Astrocyte (in vitro differentiated cells and primary cell): ENCODE data around the gene DNAJC15. TPM values are rescaled to one million over a fixed set of nuclear protein-coding genes. Genes with fewer than 3 reads are reported as not detected.

ENCODE experiments used
- DNase-seq: peaks from one replicate; pipeline ENCODE4 v3.0.0-alpha.2; 2010; ENCODE audit warnings: low read depth
- FAIRE-seq: peaks from 2 replicates; lab custom pipeline; 2011; peaks lifted over from hg19 to GRCh38; lab: Jason Lieb, UNC
- H2AFZ ChIP-seq: 2 replicates; pipeline ENCODE4 v1.6.0; 2012; ENCODE audit warnings: low read depth, low read length, inconsistent platforms
- H3K27ac ChIP-seq: 2 replicates; pipeline ENCODE4 v1.5.1; 2011; ENCODE audit warnings: low read depth, low read length, inconsistent platforms
- H3K27me3 ChIP-seq: 2 replicates; pipeline ENCODE4 v1.6.0; 2011; ENCODE audit warnings: low read length, inconsistent platforms; ENCODE audit not compliant: insufficient read depth
- H3K36me3 ChIP-seq: 2 replicates; pipeline ENCODE4 v1.5.1; 2011; ENCODE audit warnings: low read length, inconsistent platforms; ENCODE audit not compliant: insufficient read depth
- H3K4me1 ChIP-seq: 2 replicates; pipeline ENCODE4 v1.5.1; 2011; ENCODE audit warnings: low read length, inconsistent platforms; ENCODE audit not compliant: insufficient read depth
- H3K4me2 ChIP-seq: 2 replicates; pipeline ENCODE4 v1.6.0; 2012; ENCODE audit warnings: low read length, inconsistent platforms
- H3K4me3 ChIP-seq: 2 replicates; pipeline ENCODE4 v1.5.1; 2011; ENCODE audit warnings: low read depth, mild to moderate bottlenecking, low read length, inconsistent platforms; ENCODE audit not compliant: insufficient read depth
- H3K79me2 ChIP-seq: 2 replicates; pipeline ENCODE4 v1.6.0; 2012; ENCODE audit warnings: mild to moderate bottlenecking, low read length, inconsistent platforms; ENCODE audit not compliant: insufficient read depth
- H3K9ac ChIP-seq: 2 replicates; pipeline ENCODE4 v1.6.0; 2012; ENCODE audit warnings: mild to moderate bottlenecking, low read length, inconsistent platforms
- H3K9me3 ChIP-seq: 2 replicates; pipeline ENCODE4 v1.5.1; 2012; ENCODE audit warnings: low read depth, mild to moderate bottlenecking, low read length, inconsistent platforms; ENCODE audit not compliant: insufficient read depth
- H4K20me1 ChIP-seq: 2 replicates; pipeline ENCODE4 v1.6.0; 2012; ENCODE audit warnings: low read length, inconsistent platforms; ENCODE audit not compliant: insufficient read depth
- H3K27ac Mint-ChIP-seq: one replicate; pipeline ENCODE4 v1.8.0; 2021; ENCODE audit warnings: mild to moderate bottlenecking, mixed read lengths; ENCODE audit not compliant: unreplicated experiment
- H3K27me3 Mint-ChIP-seq: one replicate; pipeline ENCODE4 v1.8.0; 2021; ENCODE audit warnings: low read depth, mixed read lengths; ENCODE audit not compliant: unreplicated experiment
- H3K36me3 Mint-ChIP-seq: one replicate; pipeline ENCODE4 v1.8.0; 2021; ENCODE audit warnings: low read depth, mixed read lengths; ENCODE audit not compliant: unreplicated experiment
- H3K4me1 Mint-ChIP-seq: one replicate; pipeline ENCODE4 v1.8.0; 2021; ENCODE audit warnings: low read depth, mixed read lengths; ENCODE audit not compliant: unreplicated experiment
- H3K4me3 Mint-ChIP-seq: one replicate; pipeline ENCODE4 v1.8.0; 2021; ENCODE audit warnings: mild to moderate bottlenecking, moderate library complexity, mixed read lengths; ENCODE audit not compliant: unreplicated experiment
- H3K9me3 Mint-ChIP-seq: one replicate; pipeline ENCODE4 v1.8.0; 2021; ENCODE audit warnings: mild to moderate bottlenecking, mixed read lengths; ENCODE audit not compliant: unreplicated experiment
- CTCF ChIP-seq: IDR thresholded peaks from 2 replicates; pipeline ENCODE4 v1.5.1; 2011; ENCODE audit warnings: low read depth, mild to moderate bottlenecking, inconsistent platforms, low read length, moderate library complexity; ENCODE audit not compliant: insufficient read depth
- EZH2 ChIP-seq: IDR thresholded peaks from 2 replicates; pipeline ENCODE4 v1.6.1; 2012; ENCODE audit warnings: mild to moderate bottlenecking, low read length, inconsistent platforms; ENCODE audit not compliant: insufficient read depth
- total RNA-seq: library from RNA; stranded (reverse); gene quantifications from 2 replicates; pipeline ENCODE4 v1.2.1, GENCODE V29; 2021

The DNAJC15 gene
- total RNA-seq, 1 donor from 2014 or later: 13.8 TPM

DNA sequence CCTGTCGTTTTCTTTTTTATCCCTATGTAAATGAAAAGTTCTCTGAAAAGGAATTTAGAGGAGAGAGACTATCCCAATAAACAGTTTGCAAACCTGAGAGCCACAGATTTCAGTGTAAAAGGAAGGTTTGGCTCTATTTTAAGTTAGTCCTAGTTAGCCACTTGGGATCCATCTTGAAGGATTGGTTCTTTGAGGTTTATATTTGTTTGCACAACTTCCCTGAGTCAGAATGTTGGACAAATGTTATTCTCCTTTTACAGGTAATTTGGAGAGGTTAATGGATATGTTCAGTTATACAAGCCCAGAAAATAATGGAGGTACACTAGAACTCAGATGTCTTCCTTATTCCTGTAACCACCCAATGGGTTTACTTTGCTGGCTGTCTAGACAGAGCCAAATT lies 2.6 kb upstream of the DNAJC15 start:
- Histone ChIP-seq H3K79me2 (peaks cover 15% of the 10 kb centered on the region), H4K20me1 (no peaks in the 10 kb centered on the region), H3K4me2 (no peak overlapping the region), H3K27ac (no peak overlapping the region), H3K9me3 (no peaks in the 10 kb centered on the region), H3K9ac (no peak overlapping the region), H3K27me3 (no peaks in the 10 kb centered on the region), H3K4me3 (no peak overlapping the region), H3K36me3 (no peaks in the 10 kb centered on the region), H3K4me1 (peaks cover 6% of the 10 kb centered on the region), H2AFZ (no peak overlapping the region)
- Mint-ChIP-seq H3K27ac (no peak overlapping the region), H3K4me1 (peaks cover 6% of the 10 kb centered on the region), H3K36me3 (no peaks in the 10 kb centered on the region), H3K27me3 (no peaks in the 10 kb centered on the region), H3K9me3 (peaks cover 5% of the 10 kb centered on the region), H3K4me3 (no peak overlapping the region)
- no peak for TF ChIP-seq CTCF
- TF ChIP-seq EZH2: no peak
- FAIRE-seq: no peak
- no peak for DNase-seq

DNA sequence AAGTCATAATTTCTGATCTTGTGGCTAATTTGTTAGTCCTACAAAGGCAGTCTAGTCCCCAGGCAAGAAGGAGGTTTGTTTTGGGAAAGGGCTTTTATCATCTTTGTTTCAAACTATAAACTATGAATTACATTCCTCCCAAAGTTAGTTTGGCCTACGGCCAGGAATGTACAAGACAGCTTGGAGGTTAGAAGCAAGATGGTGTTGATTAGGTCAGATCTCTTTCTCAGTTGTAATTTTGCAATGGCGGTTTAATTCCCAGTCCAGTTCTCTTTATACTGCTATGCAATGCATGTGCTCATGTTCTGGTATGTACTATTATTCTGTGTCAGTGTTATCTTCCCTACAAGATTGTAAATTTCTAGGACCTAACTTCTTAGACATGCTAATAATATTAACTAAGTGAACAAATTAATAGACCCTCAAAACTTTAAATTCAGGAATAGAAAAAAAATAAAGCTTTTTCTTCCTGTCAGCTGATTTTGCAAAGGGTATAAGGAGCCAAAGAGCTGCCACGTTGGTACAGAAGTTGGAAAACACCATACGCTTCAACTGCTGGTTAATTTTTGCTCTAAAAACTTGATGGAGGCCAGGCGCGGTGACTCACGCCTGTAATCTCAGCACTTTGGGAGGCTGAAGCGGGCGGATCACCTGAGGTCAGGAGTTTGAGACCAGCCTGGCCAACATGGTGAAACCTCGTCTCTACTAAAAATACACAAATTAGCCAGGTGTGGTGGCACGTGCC lies 1.3 kb upstream of the DNAJC15 start:
- DNase-seq (no peak), FAIRE-seq (no peak)
- Histone ChIP-seq H3K27ac (no peak overlapping the region), H2AFZ (no peak overlapping the region), H3K9me3 (no peaks in the 10 kb centered on the region), H3K9ac (no peak overlapping the region), H4K20me1 (no peaks in the 10 kb centered on the region), H3K36me3 (no peaks in the 10 kb centered on the region), H3K79me2 (peaks cover 18% of the 10 kb centered on the region), H3K4me1 (peaks cover 6% of the 10 kb centered on the region), H3K4me3 (no peak overlapping the region), H3K4me2 (no peak overlapping the region), H3K27me3 (no peaks in the 10 kb centered on the region)
- Mint-ChIP-seq H3K4me3 (no peak overlapping the region), H3K4me1 (peaks cover 7% of the 10 kb centered on the region), H3K27ac (no peak overlapping the region), H3K9me3 (peaks cover 5% of the 10 kb centered on the region), H3K27me3 (no peaks in the 10 kb centered on the region), H3K36me3 (no peaks in the 10 kb centered on the region)
- TF ChIP-seq CTCF (no peak), EZH2 (no peak)

GRCh38 chr13:43022934-43023288 lies 475 bp upstream of the DNAJC15 start:
- Histone ChIP-seq H3K27ac (peak overlapping the region; percentile 72), H3K36me3 (no peaks in the 10 kb centered on the region), H3K4me2 (peak overlapping the region; percentile 87), H3K79me2 (peaks cover 18% of the 10 kb centered on the region), H3K27me3 (no peaks in the 10 kb centered on the region), H3K9me3 (no peaks in the 10 kb centered on the region), H3K4me1 (peaks cover 6% of the 10 kb centered on the region), H3K4me3 (peak overlapping the region; percentile 67), H2AFZ (peak overlapping the region; percentile 95), H4K20me1 (no peaks in the 10 kb centered on the region), H3K9ac (peak overlapping the region; percentile 87)
- H3K9me3 Mint-ChIP-seq: peaks cover 5% of the 10 kb centered on the region
- peak overlapping the region; percentile 96 for H3K27ac Mint-ChIP-seq
- no peak for FAIRE-seq
- TF ChIP-seq CTCF: no peak
- no peak for TF ChIP-seq EZH2
- peaks cover 10% of the 10 kb centered on the region for H3K4me1 Mint-ChIP-seq
- no peaks in the 10 kb centered on the region for H3K36me3 Mint-ChIP-seq
- H3K27me3 Mint-ChIP-seq: no peaks in the 10 kb centered on the region
- H3K4me3 Mint-ChIP-seq: peak overlapping the region; percentile 95
- DNase-seq: no peak
